GM21360 (cell line): Measurements from ENCODE around the gene SLC27A2.
A peak's percentile ranks its signal among the peaks of the same experiment; 100 is the strongest.
"Not testable (repeated sequence)": the region's sequence is repeated elsewhere in the genome, so short reads cannot be mapped to it uniquely, and the experiment has no call there.

Experiments used
- ATAC-seq: cut with Tn5 transposase; IDR thresholded peaks from one replicate; pipeline ENCODE4 v1.9.1; 2021; ENCODE audit warnings: mild to moderate bottlenecking, moderate library complexity; ENCODE audit not compliant: unreplicated experiment

The SLC27A2 gene

GRCh38 chr15:50181969-50182218 is at the start of gene SLC27A2:
Gene SLC27A2, plus strand, starts transcription at chr15:50182196. Its CDS starts 232 bp downstream, at chr15:50182428.
- no peak for ATAC-seq

GRCh38 chr15:50132251-50132984 is 49.6 kb upstream of the SLC27A2 start:
- ATAC-seq, result not testable (repeated sequence)

- ATAC-seq, result peak; percentile 70
Measured at GRCh38 chr15:50134524-50135024, 47.4 kb upstream of the SLC27A2 start.

DNA sequence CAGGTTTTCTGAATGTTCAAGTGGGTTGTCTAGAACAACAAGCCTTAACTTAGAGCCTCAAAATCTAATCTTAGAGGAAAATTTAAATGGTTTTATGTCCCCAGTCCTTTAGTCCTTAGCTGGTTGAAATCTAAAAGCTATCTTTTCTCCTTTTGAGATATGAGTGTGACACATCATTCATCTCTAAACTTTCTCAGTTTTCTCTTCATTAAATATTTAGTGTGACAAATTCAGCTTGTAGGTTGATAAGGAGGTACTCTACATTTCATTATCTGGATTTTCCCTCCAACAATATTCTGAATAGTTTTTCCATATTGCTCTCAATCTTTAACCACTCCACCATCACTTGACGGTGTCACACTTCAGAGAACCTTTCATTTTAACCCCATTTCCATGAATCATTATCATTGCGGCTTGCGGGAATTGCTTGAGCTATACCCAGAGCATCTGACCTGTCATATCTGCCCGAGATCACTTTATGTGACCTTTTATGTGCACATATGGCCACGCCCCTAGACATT is 46.9 kb upstream of the SLC27A2 start:
- ATAC-seq, result no peak

DNA sequence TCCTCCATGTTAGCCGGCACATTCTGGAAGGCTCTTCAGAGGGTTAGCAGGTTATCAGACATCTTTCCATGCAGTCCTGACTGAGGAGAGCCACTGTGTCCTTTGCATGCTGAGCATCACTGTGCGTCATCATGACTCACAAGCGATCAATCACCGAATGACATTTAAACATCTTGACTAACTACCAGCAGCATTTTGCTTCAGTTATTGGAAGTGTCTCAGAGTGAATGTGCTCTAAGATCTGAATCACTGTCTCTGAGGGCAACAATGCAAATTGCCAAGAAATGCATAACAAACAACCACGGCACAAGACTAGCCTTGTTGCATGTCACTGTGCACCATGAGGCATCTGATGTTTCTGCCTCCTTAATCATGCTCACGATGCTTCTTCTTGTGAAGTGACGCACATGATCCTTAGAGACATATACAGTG is 44.6 kb upstream of the SLC27A2 start:
- no peak for ATAC-seq

DNA sequence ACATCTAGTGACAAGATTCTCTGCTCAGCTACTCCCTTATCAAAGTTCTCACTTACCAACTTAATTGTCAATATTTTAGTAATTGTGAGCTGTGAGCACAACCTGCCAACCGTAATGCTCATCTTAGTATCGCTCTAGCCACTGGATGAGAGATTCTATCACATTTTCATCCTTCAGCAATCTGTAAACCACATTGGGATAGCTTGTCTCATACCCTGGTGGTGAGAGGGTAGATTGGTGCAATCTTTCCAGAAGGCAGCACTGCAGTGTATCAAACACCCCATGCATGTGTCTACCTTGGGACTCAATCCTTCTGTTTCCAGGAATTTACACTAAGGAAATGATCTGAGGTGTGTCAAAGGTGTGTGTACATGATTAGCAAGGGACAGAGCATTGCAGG is 44.1 kb upstream of the SLC27A2 start:
- no peak for ATAC-seq

DNA sequence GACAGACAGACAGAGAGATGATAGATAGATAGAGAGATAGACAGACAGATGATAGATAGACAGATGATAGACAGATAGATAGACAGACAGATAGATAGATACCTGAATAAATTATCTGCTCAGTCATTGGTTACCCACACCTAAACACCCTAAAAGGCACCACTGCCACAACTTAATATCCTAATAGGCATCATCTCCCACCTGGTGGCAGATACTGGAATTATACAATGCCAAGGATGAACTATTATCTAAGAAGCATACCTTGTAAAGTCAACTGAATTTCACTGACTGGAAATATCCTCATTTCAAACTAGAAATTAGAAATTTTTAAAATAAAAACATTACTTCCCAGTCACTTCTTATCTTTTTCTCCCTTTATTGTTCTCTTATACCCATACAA is 43.6 kb upstream of the SLC27A2 start:
- no peak for ATAC-seq

DNA sequence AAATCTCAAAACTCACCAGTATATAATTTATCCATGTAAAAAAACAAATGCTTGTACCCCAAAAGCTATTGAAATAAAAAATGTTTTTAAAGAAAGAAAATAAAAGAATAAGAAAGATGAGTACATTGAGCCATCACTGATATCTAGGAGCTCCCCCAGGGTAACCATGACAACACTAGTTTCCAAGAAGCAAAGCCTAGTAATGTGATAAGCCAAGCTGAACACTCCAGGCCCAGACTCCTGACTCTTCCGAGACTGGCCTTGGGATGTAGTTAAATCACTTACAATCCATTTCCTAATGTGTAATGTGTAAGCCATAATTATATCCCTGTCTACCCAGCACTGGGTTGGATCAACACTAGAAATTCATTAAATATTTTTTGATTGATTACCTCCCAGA is 41.9 kb upstream of the SLC27A2 start:
- ATAC-seq, result no peak

GRCh38 chr15:50140983-50141382 is 41.0 kb upstream of the SLC27A2 start:
- no peak for ATAC-seq

DNA sequence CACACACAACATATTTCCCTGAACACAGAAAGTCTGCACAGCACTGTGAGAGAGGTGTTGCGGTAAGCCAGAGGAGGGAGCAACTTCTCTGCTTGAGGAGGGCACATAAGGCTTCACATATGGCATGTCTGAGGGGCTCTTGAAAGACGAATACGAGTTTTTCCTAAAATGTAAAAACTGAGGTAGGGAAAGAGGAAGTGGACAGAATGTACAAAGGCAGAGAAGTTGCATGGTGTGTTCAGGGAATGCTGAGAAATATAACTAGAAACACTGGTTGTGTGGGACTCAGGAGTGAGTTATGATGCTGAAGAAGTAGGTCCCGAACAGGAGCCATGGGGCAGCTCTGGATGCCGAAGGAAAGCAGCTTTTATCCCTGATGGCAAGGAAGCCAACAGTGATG is 40.1 kb upstream of the SLC27A2 start:
- ATAC-seq, result no peak

DNA sequence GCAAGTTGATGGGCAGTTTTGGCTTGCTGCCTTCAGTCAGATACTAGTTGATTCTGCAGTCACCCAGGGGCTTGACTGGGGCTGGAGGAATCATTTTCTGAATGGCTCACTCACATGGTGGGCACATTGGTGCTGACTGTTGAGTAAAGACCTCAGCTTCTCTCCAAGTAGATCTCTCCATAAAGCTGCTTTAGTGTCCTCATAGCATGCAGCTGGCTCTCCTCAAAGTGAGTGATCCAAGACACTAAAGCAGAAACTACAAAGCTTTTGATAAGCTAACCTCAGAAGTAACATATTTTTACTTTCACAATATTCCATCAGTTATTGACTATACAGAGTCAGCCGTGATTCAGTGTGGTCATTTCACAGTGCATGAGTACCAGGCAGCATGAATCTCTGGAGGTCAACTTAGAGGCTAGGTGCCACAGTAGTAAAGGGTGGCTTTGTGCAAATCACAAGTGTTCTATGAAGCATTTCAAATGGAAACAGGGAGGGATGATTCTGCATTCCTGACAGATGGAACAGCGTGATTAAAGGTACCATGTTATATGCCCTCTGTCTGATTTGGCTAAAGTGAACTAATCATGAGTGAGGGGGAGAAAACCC is 38.6 kb upstream of the SLC27A2 start:
- ATAC-seq, result no peak

DNA sequence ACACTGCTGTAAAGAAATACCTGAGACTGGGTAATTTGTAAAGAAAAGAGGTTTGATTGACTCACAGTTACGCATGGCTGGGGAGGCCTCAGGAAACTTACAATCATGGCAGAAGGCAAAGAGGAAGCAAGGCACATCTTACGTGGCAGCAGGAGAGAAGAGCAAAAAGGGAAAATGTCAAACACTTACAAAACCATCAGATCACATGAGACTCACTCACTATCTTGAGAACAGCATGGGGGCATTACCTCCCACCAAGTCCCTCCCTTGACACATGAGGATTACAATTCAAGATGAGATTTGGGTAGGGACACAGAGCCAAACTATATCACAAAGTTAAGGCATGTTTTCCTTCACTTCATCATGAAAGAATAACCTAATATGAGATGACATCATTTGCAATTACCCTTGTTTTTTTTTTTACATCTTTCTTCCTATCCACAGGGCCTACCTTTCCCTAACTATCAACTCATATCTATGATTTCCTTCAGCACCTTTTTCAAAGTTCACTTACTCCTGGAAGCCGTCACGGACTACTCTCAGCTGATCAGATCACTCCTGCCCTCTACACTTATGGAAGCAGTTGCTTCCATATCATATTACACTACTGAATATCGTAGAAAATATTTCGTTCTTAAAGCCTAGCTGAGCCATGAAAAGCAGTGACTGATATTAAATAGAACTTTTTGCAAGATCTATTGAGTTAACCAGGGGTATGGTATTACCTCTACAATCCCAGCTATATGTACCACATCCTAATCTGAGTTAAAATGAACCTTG is 37.5 kb upstream of the SLC27A2 start:
- no peak for ATAC-seq

DNA sequence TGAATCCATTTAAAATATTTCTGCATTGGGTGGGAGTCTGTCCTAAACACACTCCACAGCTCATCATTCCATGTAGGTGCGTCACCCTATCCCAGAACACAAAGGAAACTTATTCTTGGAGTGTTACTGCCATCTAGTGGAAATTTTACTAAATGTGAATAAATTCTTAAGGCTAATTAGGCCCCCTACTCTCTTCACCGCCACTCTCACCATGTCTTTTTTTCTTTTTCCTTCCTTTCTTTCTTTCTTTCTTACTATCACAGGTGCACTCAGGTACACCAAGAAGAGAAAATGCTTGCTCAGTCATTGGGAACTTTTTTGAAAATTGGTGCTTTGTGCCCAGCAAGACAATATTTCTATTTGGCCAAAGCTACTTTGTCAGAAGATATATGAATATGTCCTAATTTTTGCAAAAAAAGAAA is 36.5 kb upstream of the SLC27A2 start:
- no peak for ATAC-seq

- no peak for ATAC-seq
Measured at GRCh38 chr15:50146632-50147031, 35.4 kb upstream of the SLC27A2 start.

GRCh38 chr15:50148362-50148963 is 33.5 kb upstream of the SLC27A2 start:
- ATAC-seq, result no peak

DNA sequence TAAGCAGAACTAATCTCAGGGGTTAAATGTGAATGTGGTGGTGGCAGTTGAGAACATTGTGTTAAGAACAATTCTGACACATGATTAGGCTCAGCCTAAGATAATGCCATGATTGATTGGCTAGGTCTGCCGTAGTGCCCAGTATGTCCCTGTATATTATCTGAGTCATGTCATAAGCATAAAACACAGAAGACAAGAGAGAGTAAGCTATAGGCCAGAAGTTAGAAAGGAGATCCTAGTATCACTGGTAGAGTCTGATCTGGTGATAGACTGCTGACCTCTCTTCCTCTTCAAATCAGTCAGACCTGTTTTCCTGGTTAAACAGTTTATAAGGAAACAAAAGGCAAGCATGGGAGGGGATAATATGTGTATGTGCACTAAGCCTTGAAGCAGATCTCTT is 32.9 kb upstream of the SLC27A2 start:
- no peak for ATAC-seq

GRCh38 chr15:50150349-50150748 is 31.6 kb upstream of the SLC27A2 start:
- no peak for ATAC-seq

DNA sequence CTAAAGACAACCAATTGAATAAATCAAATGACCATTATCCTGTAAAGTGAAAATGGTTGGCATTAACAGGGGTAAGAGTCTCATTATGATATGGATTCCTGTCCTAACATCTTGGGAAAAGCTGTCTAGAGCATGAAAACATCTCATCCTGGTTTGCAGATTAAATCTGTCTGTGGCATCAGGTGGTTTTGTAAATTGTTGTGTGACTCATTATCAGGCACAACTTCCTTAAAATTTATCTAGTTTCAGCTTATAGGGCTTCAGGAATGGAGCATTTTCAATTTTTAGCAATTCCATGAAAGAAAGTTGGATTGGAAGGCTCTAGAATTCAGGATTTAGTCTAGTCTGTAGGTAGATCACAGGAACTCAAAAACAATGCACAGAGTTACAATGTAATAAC is 31.1 kb upstream of the SLC27A2 start:
- ATAC-seq, result no peak

DNA sequence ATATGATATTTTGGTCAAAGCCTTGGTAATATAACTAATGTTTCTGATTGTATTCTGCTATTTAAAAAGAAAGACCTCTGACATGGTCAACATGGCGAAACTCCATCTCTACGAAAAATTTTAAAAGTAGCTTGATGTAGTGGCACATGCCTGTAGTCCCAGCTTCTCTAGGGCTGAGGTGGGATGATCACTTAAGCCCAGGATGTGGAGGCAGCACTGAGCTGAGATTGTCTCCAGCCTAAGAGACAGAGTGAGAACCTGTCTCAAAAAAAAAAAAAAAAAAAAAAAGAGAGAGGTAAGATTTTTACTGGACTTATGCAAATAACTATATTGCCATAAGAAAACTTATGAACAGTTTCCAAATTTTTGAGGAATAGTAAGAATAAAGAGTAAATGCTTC is 30.5 kb upstream of the SLC27A2 start:
- ATAC-seq, result no peak

DNA sequence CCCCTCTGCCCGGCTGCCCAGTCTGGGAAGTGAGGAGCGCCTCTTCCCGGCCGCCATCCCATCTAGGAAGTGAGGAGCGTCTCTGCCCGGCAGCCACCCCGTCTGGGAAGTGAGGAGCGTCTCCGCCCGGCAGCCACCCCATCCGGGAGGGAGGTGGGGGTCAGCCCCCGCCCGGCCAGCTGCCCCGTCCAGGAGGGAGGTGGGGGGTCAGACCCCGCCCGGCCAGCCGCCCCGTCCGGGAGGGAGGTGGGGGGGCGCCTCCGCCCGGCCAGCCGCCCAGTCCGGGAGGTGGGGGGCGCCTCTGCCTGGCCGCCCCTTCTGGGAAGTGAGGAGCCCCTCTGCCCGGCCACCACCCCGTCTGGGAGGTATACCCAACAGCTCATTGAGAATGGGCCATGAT is 23.8 kb upstream of the SLC27A2 start:
- not testable (repeated sequence) for ATAC-seq

GRCh38 chr15:50162969-50163718 is 18.9 kb upstream of the SLC27A2 start:
- no peak for ATAC-seq
